ENCODE data around the gene PIK3CB.
A peak's percentile ranks its signal among the peaks of the same experiment; 100 is the strongest.
"Not testable (repeated sequence)": the region's sequence is repeated elsewhere in the genome, so short reads cannot be mapped to it uniquely, and the experiment has no call there.

PIK3CB gene

GRCh38 chr3:138740072-138740471, 94.7 kb downstream of the PIK3CB start:
- no peaks in the 10 kb centered on the region for H3K9me3 ChIP-seq (replicated peaks in 1 of 2; ENCODE audit: control insufficient read depth in 2 of 2, insufficient read depth in 1 of 2, low read depth in 1 of 2, low read length in 2 of 2)
- no peak overlapping the region for H3K23ac ChIP-seq (ENCODE audit: low read depth, low read length, poor library complexity)
- no peak overlapping the region for H3K9ac ChIP-seq (ENCODE audit: low read depth, low read length, poor library complexity)
- H3K79me1 ChIP-seq (ENCODE audit: low read depth, low read length) = no peaks in the 10 kb centered on the region
- H3K18ac ChIP-seq (ENCODE audit: low read length) = no peak overlapping the region
- no peak overlapping the region for H4K8ac ChIP-seq (ENCODE audit: low read depth, low read length)
- no peak overlapping the region for H2AK5ac ChIP-seq (ENCODE audit: low read depth, low read length)
- H2BK12ac ChIP-seq (ENCODE audit: low read length) = no peak overlapping the region
- H3K4me2 ChIP-seq (ENCODE audit: insufficient read depth, low read length, poor library complexity, severe bottlenecking) = no peak overlapping the region
- DNase-seq (ENCODE audit: low spot score) = no peak
- no peak overlapping the region for H3K4ac ChIP-seq (ENCODE audit: low read length)
- H3K4me3 ChIP-seq (ENCODE audit: low read length in 2 of 2) = no peak overlapping the region
- H2BK15ac ChIP-seq (ENCODE audit: low read length) = no peak overlapping the region
- no peaks in the 10 kb centered on the region for H3K27me3 ChIP-seq (ENCODE audit: control insufficient read depth in 3 of 3, insufficient read depth in 3 of 3, low read depth in 1 of 3, low read length in 3 of 3)
- no CpG with 5 or more reads among the region's 5 CpGs for WGBS, 2 donors (ENCODE audit: extremely low coverage in 2 of 2, insufficient read length in 2 of 2, insufficient replicate concordance in 1 of 2)
- peaks cover 0 to 25% of the 10 kb centered on the region in 2 donors for H3K36me3 ChIP-seq (replicated peaks in 1 of 2; ENCODE audit: control insufficient read depth in 2 of 2, insufficient read depth in 2 of 2, low read length in 2 of 2)
- no peaks in the 10 kb centered on the region for H3K4me1 ChIP-seq (ENCODE audit: control insufficient read depth in 2 of 2, insufficient read depth in 1 of 2, low read depth in 1 of 2, low read length in 2 of 2)
- no peak overlapping the region for H4K91ac ChIP-seq (ENCODE audit: low read depth, low read length, poor library complexity)
- no peak overlapping the region for H2BK120ac ChIP-seq (ENCODE audit: low read depth, low read length)
- H3K27ac ChIP-seq (replicated peaks; ENCODE audit: low read length) = no peak overlapping the region
- H3K14ac ChIP-seq (ENCODE audit: low read length) = no peak overlapping the region
- no peak overlapping the region for H2AFZ ChIP-seq (ENCODE audit: low read length)
- H2BK5ac ChIP-seq (ENCODE audit: low read length) = no peak overlapping the region

GRCh38 chr3:138732456-138732855, 102.3 kb downstream of the PIK3CB start:
- H4K8ac ChIP-seq (ENCODE audit: low read depth, low read length) = no peak overlapping the region
- H2BK12ac ChIP-seq (ENCODE audit: low read length) = no peak overlapping the region
- no peak for DNase-seq (ENCODE audit: low spot score)
- H3K27ac ChIP-seq (replicated peaks; ENCODE audit: low read length) = no peak overlapping the region
- H2BK15ac ChIP-seq (ENCODE audit: low read length) = no peak overlapping the region
- WGBS, 2 donors (ENCODE audit: extremely low coverage in 2 of 2, insufficient read length in 2 of 2, insufficient replicate concordance in 1 of 2) = no CpG with 5 or more reads among the region's 1 CpG
- H3K4me3 ChIP-seq (ENCODE audit: low read length in 2 of 2) = no peak overlapping the region
- no peak overlapping the region for H3K9ac ChIP-seq (ENCODE audit: low read depth, low read length, poor library complexity)
- H3K18ac ChIP-seq (ENCODE audit: low read length) = no peak overlapping the region
- no peaks in the 10 kb centered on the region for H3K4me1 ChIP-seq (ENCODE audit: control insufficient read depth in 2 of 2, insufficient read depth in 1 of 2, low read depth in 1 of 2, low read length in 2 of 2)
- H3K79me1 ChIP-seq (ENCODE audit: low read depth, low read length) = no peaks in the 10 kb centered on the region
- H3K9me3 ChIP-seq (replicated peaks in 1 of 2; ENCODE audit: control insufficient read depth in 2 of 2, insufficient read depth in 1 of 2, low read depth in 1 of 2, low read length in 2 of 2) = no peaks in the 10 kb centered on the region
- H2AK5ac ChIP-seq (ENCODE audit: low read depth, low read length) = no peak overlapping the region
- H3K23ac ChIP-seq (ENCODE audit: low read depth, low read length, poor library complexity) = no peak overlapping the region
- H2BK5ac ChIP-seq (ENCODE audit: low read length) = no peak overlapping the region
- H3K4me2 ChIP-seq (ENCODE audit: insufficient read depth, low read length, poor library complexity, severe bottlenecking) = no peak overlapping the region
- H2BK120ac ChIP-seq (ENCODE audit: low read depth, low read length) = no peak overlapping the region
- no peaks in the 10 kb centered on the region for H3K27me3 ChIP-seq (ENCODE audit: control insufficient read depth in 3 of 3, insufficient read depth in 3 of 3, low read depth in 1 of 3, low read length in 3 of 3)
- H4K91ac ChIP-seq (ENCODE audit: low read depth, low read length, poor library complexity) = no peak overlapping the region
- H3K4ac ChIP-seq (ENCODE audit: low read length) = no peak overlapping the region
- H3K36me3 ChIP-seq (replicated peaks in 1 of 2; ENCODE audit: control insufficient read depth in 2 of 2, insufficient read depth in 2 of 2, low read length in 2 of 2) = peaks cover 0 to 26% of the 10 kb centered on the region in 2 donors
- no peak overlapping the region for H3K14ac ChIP-seq (ENCODE audit: low read length)
- no peak overlapping the region for H2AFZ ChIP-seq (ENCODE audit: low read length)

GRCh38 chr3:138726946-138727730, 107.6 kb downstream of the PIK3CB start:
- WGBS, 2 donors (ENCODE audit: extremely low coverage in 2 of 2, insufficient read length in 2 of 2, insufficient replicate concordance in 1 of 2) = no CpG with 5 or more reads among the region's 5 CpGs
- Histone ChIP-seq H3K23ac (ENCODE audit: low read depth, low read length, poor library complexity) (no peak overlapping the region), H2AFZ (ENCODE audit: low read length) (no peak overlapping the region), H3K27ac (replicated peaks; ENCODE audit: low read length) (no peak overlapping the region), H3K18ac (ENCODE audit: low read length) (no peak overlapping the region), H3K36me3 (replicated peaks in 1 of 2; ENCODE audit: control insufficient read depth in 2 of 2, insufficient read depth in 2 of 2, low read length in 2 of 2) (peaks cover 0 to 4% of the 10 kb centered on the region in 2 donors), H3K9me3 (replicated peaks in 1 of 2; ENCODE audit: control insufficient read depth in 2 of 2, insufficient read depth in 1 of 2, low read depth in 1 of 2, low read length in 2 of 2) (no peaks in the 10 kb centered on the region), H2BK5ac (ENCODE audit: low read length) (no peak overlapping the region), H3K79me1 (ENCODE audit: low read depth, low read length) (no peaks in the 10 kb centered on the region), H2BK12ac (ENCODE audit: low read length) (no peak overlapping the region), H3K4me3 (ENCODE audit: low read length in 2 of 2) (no peak overlapping the region), H2AK5ac (ENCODE audit: low read depth, low read length) (no peak overlapping the region), H4K8ac (ENCODE audit: low read depth, low read length) (no peak overlapping the region), H3K4me2 (ENCODE audit: insufficient read depth, low read length, poor library complexity, severe bottlenecking) (no peak overlapping the region), H3K14ac (ENCODE audit: low read length) (no peak overlapping the region), H3K4me1 (ENCODE audit: control insufficient read depth in 2 of 2, insufficient read depth in 1 of 2, low read depth in 1 of 2, low read length in 2 of 2) (peaks cover 7 to 28% of the 10 kb centered on the region in 2 donors), H3K4ac (ENCODE audit: low read length) (no peak overlapping the region), H2BK120ac (ENCODE audit: low read depth, low read length) (no peak overlapping the region), H3K9ac (ENCODE audit: low read depth, low read length, poor library complexity) (no peak overlapping the region), H4K91ac (ENCODE audit: low read depth, low read length, poor library complexity) (no peak overlapping the region), H2BK15ac (ENCODE audit: low read length) (no peak overlapping the region), H3K27me3 (ENCODE audit: control insufficient read depth in 3 of 3, insufficient read depth in 3 of 3, low read depth in 1 of 3, low read length in 3 of 3) (no peaks in the 10 kb centered on the region)
- no peak for DNase-seq (ENCODE audit: low spot score)

- DNase-seq (ENCODE audit: low spot score); H3K23ac ChIP-seq (ENCODE audit: low read depth, low read length, poor library complexity): not testable (repeated sequence)
These were observed 108.7 kb downstream of the PIK3CB start for GRCh38 chr3:138726042-138726441.

More at GRCh38 chr3:138726042-138726441, 108.7 kb downstream of the PIK3CB start:
- Histone ChIP-seq H3K4me1 (ENCODE audit: control insufficient read depth in 2 of 2, insufficient read depth in 1 of 2, low read depth in 1 of 2, low read length in 2 of 2) (peaks cover 7 to 28% of the 10 kb centered on the region in 2 donors), H2AFZ (ENCODE audit: low read length) (peak overlapping the region; percentile 1)
- H3K79me1 ChIP-seq (ENCODE audit: low read depth, low read length); H3K27me3 ChIP-seq (ENCODE audit: control insufficient read depth in 3 of 3, insufficient read depth in 3 of 3, low read depth in 1 of 3, low read length in 3 of 3); H4K8ac ChIP-seq (ENCODE audit: low read depth, low read length); H4K91ac ChIP-seq (ENCODE audit: low read depth, low read length, poor library complexity); H2BK5ac ChIP-seq (ENCODE audit: low read length); H2BK120ac ChIP-seq (ENCODE audit: low read depth, low read length); H3K9ac ChIP-seq (ENCODE audit: low read depth, low read length, poor library complexity); H3K4me3 ChIP-seq (ENCODE audit: low read length in 2 of 2); H3K4me2 ChIP-seq (ENCODE audit: insufficient read depth, low read length, poor library complexity, severe bottlenecking); H3K9me3 ChIP-seq (replicated peaks in 1 of 2; ENCODE audit: control insufficient read depth in 2 of 2, insufficient read depth in 1 of 2, low read depth in 1 of 2, low read length in 2 of 2); H3K4ac ChIP-seq (ENCODE audit: low read length); H2BK15ac ChIP-seq (ENCODE audit: low read length); H3K18ac ChIP-seq (ENCODE audit: low read length); H3K36me3 ChIP-seq (replicated peaks in 1 of 2; ENCODE audit: control insufficient read depth in 2 of 2, insufficient read depth in 2 of 2, low read length in 2 of 2); H3K14ac ChIP-seq (ENCODE audit: low read length); H2BK12ac ChIP-seq (ENCODE audit: low read length); H2AK5ac ChIP-seq (ENCODE audit: low read depth, low read length); H3K27ac ChIP-seq (replicated peaks; ENCODE audit: low read length): not testable (repeated sequence)
- WGBS, 2 donors (ENCODE audit: extremely low coverage in 2 of 2, insufficient read length in 2 of 2, insufficient replicate concordance in 1 of 2) = no CpG with 5 or more reads among the region's 2 CpGs

Data from neuronal stem cell (in vitro differentiated cells).